ENCODE results near the gene COQ5. TPM values are rescaled to one million over a fixed set of nuclear protein-coding genes. Genes with fewer than 3 reads are reported as not detected.
"Not testable (repeated sequence)": the region's sequence is repeated elsewhere in the genome, so short reads cannot be mapped to it uniquely, and the experiment has no call there.

Gene COQ5
- total RNA-seq, 1 donor from 2014 or later: 36.2 TPM

DNA sequence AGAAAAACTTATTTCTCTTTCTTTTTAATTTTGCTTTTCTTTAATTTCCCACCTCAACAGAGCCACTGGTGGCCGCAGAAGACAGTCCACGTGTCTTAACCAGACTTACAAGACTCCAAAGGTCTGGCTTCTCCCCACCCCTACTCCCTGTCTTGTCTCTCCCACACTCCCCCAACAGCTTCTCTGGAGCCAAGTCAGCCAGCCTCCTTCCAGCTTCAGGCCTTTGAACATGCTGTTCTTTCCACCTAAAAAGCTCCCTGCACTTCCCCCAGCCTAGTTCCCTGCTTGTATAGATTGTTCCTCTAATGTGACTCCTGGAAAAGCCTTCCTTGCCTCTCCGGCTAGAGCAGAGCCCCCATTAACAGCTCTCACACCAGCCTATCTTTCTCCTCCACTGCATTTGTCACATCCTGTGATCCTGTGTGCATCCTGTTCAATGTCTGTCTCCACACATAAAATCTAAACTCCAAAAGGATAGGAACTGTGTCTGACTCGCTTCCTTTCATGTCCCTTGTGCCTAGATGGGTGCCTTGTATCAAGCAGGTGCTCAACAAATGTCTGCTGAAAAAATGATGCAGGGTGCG, 40.8 kb downstream of the COQ5 start:
- Mint-ChIP-seq H3K4me3 (ENCODE audit: low read depth) (no peak overlapping the region), H3K36me3 (ENCODE audit: insufficient read depth) (peaks cover 14% of the 10 kb centered on the region), H3K9me3 (ENCODE audit: low read depth) (no peaks in the 10 kb centered on the region), H3K27me3 (no peaks in the 10 kb centered on the region), H3K4me1 (ENCODE audit: low read depth) (peaks cover 9% of the 10 kb centered on the region), H3K27ac (peak overlapping the region; percentile 65)
- TF ChIP-seq, protein P1, sequence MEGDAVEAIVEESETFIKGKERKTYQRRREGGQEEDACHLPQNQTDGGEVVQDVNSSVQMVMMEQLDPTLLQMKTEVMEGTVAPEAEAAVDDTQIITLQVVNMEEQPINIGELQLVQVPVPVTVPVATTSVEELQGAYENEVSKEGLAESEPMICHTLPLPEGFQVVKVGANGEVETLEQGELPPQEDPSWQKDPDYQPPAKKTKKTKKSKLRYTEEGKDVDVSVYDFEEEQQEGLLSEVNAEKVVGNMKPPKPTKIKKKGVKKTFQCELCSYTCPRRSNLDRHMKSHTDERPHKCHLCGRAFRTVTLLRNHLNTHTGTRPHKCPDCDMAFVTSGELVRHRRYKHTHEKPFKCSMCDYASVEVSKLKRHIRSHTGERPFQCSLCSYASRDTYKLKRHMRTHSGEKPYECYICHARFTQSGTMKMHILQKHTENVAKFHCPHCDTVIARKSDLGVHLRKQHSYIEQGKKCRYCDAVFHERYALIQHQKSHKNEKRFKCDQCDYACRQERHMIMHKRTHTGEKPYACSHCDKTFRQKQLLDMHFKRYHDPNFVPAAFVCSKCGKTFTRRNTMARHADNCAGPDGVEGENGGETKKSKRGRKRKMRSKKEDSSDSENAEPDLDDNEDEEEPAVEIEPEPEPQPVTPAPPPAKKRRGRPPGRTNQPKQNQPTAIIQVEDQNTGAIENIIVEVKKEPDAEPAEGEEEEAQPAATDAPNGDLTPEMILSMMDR (IDR thresholded peaks at IDR 0.05; ENCODE audit: unreplicated experiment): no peak
- DNase-seq (ENCODE audit: low spot score, unreplicated experiment): no peak

DNA sequence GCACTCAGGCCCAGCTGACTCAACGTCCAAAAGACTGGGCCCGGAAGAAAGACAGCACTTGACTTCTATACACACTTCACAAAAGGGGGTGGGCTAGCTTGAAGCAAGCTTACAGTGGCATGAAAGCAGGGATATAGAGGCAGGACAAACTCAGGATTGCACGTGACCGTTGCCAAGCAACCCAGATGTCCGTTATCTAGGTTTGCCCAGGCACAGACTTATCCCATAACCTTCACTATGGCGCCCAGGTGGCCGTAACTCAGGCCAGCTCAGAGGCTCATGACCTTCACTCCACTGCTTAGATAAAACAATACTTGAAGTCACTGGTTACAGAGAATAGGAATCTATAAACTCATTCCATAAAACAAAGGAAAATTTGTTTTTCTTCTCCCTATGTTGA, 41.4 kb downstream of the COQ5 start:
- H3K9me3 Mint-ChIP-seq (ENCODE audit: low read depth); H3K4me1 Mint-ChIP-seq (ENCODE audit: low read depth); H3K4me3 Mint-ChIP-seq (ENCODE audit: low read depth); DNase-seq (ENCODE audit: low spot score, unreplicated experiment); H3K27me3 Mint-ChIP-seq: not testable (repeated sequence)
- Mint-ChIP-seq H3K36me3 (ENCODE audit: insufficient read depth) (peaks cover 14% of the 10 kb centered on the region), H3K27ac (peak overlapping the region; percentile 67)

DNA sequence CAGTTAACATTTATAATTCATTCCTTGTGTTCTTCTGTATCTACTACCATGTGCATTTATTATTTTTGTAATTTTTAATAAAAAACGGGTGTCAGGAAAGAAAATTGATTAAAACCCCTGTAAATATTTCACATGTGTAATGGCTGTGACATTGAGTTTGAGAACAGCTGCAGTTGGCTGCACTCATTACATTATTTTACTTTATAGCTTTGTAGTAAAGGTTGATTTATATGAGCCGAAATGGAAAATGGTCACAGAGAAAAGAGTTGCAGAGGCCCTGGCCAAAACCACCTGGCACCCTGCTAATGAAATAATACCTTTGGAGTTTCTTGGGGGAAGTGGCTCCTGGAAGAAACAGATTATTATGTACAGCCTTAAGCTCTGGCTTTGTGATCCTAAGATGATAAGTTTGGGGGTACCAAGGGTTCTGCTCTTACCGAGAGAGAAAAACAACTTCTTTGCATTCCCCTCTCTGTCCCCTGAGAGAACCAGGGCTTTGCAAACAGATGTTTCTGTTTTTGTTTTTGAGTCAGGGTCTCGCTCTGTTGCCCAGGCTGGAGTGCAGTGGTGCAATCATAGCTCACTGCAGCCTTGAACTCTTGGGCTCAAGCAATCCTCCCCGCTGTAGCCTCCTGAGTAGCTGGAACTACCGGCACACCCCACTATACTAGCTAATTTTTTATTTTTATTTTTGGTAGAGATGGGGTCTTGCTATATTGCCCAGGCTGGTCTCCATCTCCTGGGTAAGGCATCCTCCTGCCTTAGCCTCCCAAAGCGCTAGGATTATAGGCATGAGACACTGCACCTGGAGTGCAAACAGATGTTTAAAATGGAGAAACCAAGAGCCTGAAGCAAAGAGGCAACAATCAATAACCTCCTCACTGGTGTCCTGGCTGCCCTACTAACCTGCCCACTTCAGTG, 42.7 kb downstream of the COQ5 start:
- TF ChIP-seq, protein P1 (IDR thresholded peaks at IDR 0.05; ENCODE audit: unreplicated experiment): no peak
- peaks cover 9% of the 10 kb centered on the region for H3K4me1 Mint-ChIP-seq (ENCODE audit: low read depth)
- no peak overlapping the region for H3K4me3 Mint-ChIP-seq (ENCODE audit: low read depth)
- H3K36me3 Mint-ChIP-seq (ENCODE audit: insufficient read depth): peaks cover 13% of the 10 kb centered on the region
- DNase-seq (ENCODE audit: low spot score, unreplicated experiment): no peak
- H3K27me3 Mint-ChIP-seq: no peaks in the 10 kb centered on the region
- no peak overlapping the region for H3K27ac Mint-ChIP-seq
- H3K9me3 Mint-ChIP-seq (ENCODE audit: low read depth): no peaks in the 10 kb centered on the region

DNA sequence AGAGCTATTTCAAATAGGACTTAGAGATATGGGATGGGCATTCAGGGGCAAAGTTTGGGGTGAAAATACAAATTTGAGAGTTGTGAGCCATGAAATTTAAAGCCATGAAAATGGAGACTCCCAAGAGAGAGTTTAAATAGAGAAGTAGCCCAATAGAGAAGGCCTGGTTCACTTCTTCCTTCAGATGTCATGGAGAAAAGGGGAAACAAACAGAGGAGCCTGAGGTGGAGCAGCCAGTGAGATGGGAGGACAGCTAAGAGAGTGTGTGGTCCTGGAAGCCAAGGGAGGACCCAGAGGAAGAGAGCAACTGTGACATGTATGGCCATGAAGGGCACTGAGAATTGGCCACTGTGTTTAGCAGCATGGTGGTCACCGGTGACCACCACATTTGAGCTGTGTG, 45.3 kb downstream of the COQ5 start:
- H3K27me3 Mint-ChIP-seq: no peaks in the 10 kb centered on the region
- no peaks in the 10 kb centered on the region for H3K9me3 Mint-ChIP-seq (ENCODE audit: low read depth)
- TF ChIP-seq, protein P1 (IDR thresholded peaks at IDR 0.05; ENCODE audit: unreplicated experiment): no peak
- H3K36me3 Mint-ChIP-seq (ENCODE audit: insufficient read depth): peaks cover 6% of the 10 kb centered on the region
- peaks cover 9% of the 10 kb centered on the region for H3K4me1 Mint-ChIP-seq (ENCODE audit: low read depth)
- no peak overlapping the region for H3K4me3 Mint-ChIP-seq (ENCODE audit: low read depth)
- DNase-seq (ENCODE audit: low spot score, unreplicated experiment): no peak
- peak overlapping the region; percentile 33 for H3K27ac Mint-ChIP-seq

DNA sequence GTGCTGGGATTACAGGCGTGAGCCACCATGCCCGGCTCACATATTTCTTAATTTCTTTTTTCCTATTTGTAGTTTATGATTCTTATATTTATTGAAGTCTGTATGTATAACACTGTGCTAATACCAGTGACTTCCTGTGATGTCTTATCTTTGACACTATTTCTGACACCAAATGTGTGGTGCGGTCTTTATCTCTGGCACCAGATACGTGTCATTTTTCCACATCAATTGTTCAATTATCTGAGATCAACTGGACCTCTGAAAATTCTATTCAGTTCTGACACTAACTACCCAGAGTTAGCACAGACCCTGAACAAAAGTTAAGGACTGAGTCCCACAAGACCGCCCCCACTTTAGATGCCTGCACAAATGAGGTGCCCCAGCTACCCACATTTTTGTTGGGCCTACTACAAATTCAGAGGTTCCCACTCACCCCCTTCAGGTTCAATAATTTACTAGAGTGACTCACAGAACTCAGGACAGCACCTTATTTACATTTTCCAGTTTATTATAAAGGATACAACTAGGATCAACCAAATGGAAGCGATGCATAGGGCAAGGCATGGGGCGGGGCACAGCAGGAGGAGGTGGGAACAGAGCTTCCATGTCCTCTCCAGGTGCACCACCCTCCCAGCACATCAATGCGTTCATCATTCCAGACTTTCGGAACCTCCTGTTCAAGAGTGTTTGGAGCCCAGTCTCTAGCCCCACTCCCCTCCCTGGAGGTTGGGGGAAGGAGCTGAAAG, 47.8 kb downstream of the COQ5 start:
- no peak overlapping the region for H3K27ac Mint-ChIP-seq
- no peaks in the 10 kb centered on the region for H3K4me1 Mint-ChIP-seq (ENCODE audit: low read depth)
- no peak overlapping the region for H3K4me3 Mint-ChIP-seq (ENCODE audit: low read depth)
- no peak for DNase-seq (ENCODE audit: low spot score, unreplicated experiment)
- no peaks in the 10 kb centered on the region for H3K9me3 Mint-ChIP-seq (ENCODE audit: low read depth)
- TF ChIP-seq, protein P1 (IDR thresholded peaks at IDR 0.05; ENCODE audit: unreplicated experiment): no peak
- H3K27me3 Mint-ChIP-seq: no peaks in the 10 kb centered on the region
- H3K36me3 Mint-ChIP-seq (ENCODE audit: insufficient read depth): peaks cover 2% of the 10 kb centered on the region

Data from progenitor cell of endocrine pancreas (in vitro differentiated cells).